Ureter (tissue), 1 donor: ENCODE data around the gene IRX5. TPM values are rescaled to one million over a fixed set of nuclear protein-coding genes. Genes with fewer than 3 reads are reported as not detected.

Experiments used
- DNase-seq: peaks from one replicate; pipeline ENCODE4 v3.0.0-alpha.2; 2020; ENCODE audit warnings: low spot score
- total RNA-seq: library from RNA; stranded (reverse); gene quantifications from one replicate; pipeline ENCODE4 v1.2.4, GENCODE V29; 2023
- donor health status: DM: yes; HTN: yes; CAD: no.

Gene IRX5
- total RNA-seq: 0.42 TPM

- peak; percentile 87 for DNase-seq
Measured at GRCh38 chr16:54930005-54930868, at the start of gene IRX5. Gene IRX5, plus strand, starts transcription at chr16:54930865. Its CDS starts 334 bp downstream, at chr16:54931199.

- DNase-seq: no peak
Measured at GRCh38 chr16:54882556-54882955, 48.1 kb upstream of the IRX5 start.

DNA sequence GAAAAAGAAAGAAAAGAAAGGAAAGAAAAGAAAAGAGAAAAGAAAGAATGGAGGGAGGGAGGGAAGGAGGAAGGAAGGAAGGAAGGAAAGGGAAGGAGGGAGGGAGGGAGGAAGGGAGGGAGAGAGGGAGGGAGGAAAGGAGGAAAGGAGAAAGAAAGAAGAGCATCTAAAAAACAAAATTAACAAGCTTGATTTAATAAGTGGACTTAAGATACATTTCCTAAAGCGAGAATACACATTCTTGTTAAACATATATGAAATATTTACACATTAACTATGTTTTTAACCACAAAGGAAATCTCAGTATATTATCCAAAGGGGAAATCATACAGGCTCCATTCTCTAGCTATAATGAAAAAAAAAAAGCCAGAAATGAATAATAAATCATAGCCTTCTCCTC is 47.3 kb upstream of the IRX5 start:
- DNase-seq: no peak

- no peak for DNase-seq
Measured at GRCh38 chr16:54886078-54886477, 44.6 kb upstream of the IRX5 start.

DNA sequence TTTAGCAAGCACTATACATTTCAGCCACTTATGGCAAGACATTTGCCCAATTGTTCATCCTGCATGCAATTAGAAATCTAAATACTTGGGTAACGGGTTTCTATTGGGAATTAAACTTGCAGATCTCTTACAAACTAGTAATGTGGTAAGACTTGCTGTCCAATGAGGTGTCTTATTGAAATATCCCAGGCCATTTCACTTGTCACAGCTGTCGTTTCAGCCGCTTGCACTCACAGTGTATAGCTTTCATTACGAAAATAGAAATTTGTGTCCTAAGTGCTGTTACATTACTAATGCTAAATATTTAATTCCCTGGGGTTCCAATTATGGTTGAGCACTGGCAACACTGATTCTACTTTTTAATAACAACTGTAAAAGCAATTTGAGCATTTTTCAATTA is 40.3 kb upstream of the IRX5 start:
- no peak for DNase-seq

- DNase-seq: no peak
Measured at GRCh38 chr16:54891346-54891745, 39.3 kb upstream of the IRX5 start.

DNA sequence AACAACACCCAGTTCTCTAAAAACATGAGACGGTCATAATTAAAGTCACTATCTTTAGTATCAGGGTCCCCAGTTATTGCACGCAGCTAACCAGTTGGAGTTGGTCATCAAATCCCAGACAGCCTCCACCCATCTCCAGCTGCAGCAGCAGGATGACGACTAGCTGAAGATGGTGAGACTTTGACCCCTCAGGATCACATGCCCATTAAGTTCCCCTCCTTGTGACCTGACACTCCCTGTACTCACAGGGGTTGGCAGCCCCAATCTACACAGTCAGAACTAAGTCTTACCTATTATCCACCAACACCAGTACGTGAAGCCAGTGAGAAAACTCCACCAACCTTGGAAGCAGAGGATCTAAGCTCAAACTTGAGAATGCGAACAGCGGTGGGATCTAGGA is 37.7 kb upstream of the IRX5 start:
- DNase-seq: no peak

- no peak for DNase-seq
Measured at GRCh38 chr16:54897930-54898329, 32.7 kb upstream of the IRX5 start.

GRCh38 chr16:54901606-54902005 is 29.1 kb upstream of the IRX5 start:
- no peak for DNase-seq

DNA sequence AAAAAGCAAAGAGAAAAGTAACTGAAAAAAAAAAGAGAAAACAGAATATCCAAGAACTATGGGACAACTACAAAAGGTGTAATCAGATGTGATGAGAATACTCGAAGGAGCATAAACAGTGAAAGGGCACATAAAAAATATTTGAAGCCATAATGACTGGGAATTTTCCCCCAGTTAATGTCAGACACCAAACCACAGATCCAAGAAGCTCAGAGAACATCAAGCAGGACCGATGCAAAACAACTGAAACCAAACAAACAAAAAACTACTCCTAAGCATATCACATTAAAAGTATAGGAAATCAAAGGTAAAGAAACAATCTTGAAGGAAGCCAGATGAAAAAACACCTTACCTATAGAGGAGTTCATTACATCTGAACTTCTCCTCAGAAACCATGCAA is 27.6 kb upstream of the IRX5 start:
- DNase-seq: no peak

DNA sequence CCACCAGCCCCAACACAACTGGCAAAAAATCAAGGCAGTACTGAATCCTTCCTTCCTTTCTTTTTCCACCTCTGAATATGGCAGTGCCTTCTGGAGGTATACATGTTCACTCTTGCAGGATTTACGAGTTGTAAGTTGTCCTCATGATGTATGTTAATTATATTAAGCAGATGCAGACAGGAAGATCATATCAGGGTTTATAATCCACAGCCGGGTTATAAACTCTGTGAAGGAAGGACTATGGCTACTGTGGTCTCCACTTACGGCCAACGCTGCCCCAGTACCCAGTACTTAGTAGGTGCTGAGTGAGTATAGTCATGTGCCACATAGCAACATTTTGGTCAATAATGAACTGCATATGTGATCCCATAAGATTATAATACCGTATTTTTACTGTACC is 19.6 kb upstream of the IRX5 start:
- DNase-seq: no peak

- no peak for DNase-seq
Measured at GRCh38 chr16:54912720-54913119, 17.9 kb upstream of the IRX5 start.

DNA sequence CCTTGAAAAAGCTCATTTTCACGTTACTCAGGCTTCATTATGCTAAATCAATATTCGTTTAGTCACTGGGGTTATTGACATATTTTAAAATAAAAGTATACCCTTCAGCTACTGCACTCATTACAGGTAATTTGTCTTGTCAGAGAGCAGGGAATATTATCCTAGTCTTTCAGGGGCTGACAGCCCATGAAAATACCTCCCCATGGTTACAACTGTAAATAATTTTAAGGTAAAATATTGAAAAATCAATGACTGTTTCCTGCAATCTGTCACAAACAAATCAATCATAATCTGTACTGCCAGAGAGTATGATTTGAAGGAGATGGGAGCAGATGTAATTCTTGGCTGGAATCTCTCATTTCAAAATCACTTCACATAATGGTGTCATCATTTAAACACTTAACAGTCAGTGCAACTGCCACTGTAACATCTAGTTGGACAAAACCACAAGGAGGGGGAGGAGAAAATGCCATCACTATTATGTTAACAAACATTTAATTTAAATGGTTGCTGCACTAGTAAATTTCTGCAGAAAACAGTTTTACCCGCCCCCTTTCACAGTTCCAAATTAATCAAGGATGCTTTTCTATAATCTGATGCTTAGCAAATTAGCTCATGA is 9.3 kb upstream of the IRX5 start:
- no peak for DNase-seq

- DNase-seq: no peak
Measured at GRCh38 chr16:54923055-54923473, 7.6 kb upstream of the IRX5 start.

- no peak for DNase-seq
Measured at GRCh38 chr16:54923988-54924387, 6.7 kb upstream of the IRX5 start.

GRCh38 chr16:54926166-54926838 is 4.4 kb upstream of the IRX5 start:
- no peak for DNase-seq

- no peak for DNase-seq
Measured at GRCh38 chr16:54927125-54928015, 3.3 kb upstream of the IRX5 start.

- DNase-seq: no peak
Measured at GRCh38 chr16:54928016-54928356, 2.7 kb upstream of the IRX5 start.

DNA sequence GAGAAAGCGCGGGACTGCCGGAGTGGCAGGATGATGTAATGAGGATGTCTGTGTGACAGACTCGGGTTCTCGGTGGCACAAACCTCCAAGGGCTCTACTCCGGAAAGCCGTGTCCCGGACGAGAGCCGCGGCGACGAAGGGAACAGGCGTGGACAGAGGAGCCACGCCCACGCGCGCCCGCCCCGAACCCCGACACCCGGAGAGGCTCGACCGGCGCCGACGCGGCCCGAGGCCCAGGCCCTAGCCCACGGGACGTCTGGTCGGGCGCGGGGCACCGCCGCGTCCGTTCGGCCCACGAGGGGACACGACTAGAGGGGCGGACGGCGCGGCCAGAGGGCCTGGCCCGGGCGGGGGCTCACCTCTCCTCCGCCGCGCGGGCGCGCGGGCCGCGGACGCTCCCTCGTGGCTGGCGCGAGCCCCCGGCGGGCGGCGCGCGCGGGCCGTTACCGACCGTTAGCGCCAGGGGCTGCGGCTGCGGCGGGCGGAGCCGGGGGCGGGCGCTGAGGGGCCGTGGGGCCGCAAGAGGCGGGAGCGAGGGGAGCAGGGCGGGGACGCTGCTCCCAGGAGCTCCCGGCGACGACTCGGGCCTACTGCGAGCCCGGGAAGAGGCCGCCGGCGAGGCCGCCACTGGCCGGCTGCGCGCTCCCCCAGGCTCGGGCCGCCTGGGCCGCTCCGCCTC is 2.1 kb upstream of the IRX5 start:
- DNase-seq: no peak

DNA sequence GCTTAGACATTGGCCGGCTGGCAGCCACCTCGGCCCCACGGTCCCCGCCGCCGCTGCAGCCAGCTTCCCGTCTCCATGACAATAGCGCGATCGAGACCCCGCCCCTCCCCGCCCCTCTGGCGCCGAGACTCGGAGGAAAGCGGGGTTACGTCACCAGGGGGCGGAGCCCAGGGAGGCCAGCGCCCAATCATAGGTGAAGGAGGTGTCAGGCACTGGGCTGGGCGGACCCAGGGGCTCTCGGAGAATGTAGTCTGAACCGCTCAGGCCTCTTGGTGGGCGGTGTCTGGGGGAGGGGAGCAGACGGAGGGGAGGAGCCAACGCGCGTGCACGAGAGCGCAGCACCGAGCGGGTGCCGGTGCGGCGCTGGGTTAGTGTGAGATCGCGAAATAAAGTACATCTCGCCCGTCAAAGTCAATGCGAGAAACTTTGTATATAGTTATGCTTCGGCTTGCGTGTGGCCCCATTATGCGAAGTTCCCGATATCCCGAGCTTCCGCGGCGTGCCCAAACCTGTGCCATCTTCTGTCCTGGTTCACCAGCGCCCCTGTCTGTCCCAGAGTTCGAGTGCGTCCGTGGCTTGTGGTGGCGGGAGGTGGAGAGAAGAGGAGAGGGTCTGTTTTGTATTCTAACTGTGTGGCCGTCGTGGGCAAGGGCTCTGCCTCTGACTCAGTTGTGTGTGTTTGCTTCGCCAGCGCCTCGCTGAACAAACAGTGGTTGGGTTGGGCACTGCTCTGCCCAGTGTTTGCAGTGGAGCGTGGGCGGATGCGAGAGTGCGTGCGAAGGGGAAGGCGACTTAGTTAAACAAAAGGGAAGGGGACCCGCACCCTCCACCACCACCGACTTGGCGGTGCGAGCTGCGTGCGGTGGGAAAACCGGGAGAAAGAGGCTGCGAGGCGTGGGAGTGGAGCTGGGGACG is 1.3 kb upstream of the IRX5 start:
- DNase-seq: peak; percentile 98

DNA sequence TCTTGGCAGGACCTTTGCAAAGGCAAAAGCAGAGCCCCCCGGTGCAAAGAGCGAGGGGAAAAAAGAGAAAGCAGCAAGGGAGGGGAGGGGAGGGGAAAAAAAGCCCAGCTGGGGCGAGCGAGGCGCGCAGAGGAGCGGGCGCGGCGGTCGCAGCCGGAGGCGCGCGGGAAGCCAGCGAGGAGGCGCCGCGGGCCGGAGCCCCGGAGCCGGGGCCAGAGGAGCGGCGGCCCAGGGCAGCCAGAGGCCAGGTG is 129 bp downstream of the IRX5 start:
- DNase-seq: no peak
